ENCODE data around the gene CTLA4.

CTLA4 gene

GRCh38 chr2:203892207-203892606 is 24.6 kb downstream of the CTLA4 start:
- DNase-seq (ENCODE audit: low read depth): no peak

DNA sequence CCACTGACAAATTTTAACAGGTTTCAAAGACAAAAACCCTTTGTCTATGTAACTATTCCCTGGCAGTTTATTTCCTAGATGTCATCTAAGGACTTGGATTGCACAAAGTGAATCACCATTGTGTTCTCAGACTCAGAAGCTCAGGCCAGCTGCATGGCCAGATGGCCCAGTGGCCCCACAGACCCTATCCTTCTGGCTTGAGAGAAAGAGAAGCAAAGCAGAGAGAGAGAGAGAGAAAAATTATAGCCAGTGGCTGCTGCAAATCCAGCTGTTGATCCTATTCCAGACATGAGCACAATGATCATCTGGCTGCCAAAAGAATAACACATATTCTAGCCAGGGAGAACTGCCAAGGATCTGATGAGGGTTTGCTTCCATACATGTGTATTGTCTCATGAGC is 25.8 kb downstream of the CTLA4 start:
- DNase-seq (ENCODE audit: low read depth): peak; percentile 21

DNA sequence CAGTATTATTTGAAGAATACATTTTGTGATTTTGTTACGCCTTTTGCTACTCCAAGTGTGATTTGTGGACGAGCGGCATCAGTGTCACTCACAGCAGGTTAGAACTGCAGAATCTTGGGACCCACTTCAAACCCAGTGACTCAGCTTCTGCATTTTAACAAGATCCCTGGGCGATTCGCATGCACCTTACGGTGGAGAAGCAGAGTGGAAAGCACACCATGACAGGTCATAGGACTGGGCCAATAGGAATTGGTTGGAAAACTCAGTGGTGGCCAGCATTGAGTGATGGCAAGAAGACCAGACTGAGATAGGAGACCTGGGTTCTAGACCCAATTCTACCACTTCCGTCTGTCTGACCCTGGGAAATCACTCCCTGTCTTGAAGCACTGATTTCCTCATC is 26.3 kb downstream of the CTLA4 start:
- no peak for DNase-seq (ENCODE audit: low read depth)

DNA sequence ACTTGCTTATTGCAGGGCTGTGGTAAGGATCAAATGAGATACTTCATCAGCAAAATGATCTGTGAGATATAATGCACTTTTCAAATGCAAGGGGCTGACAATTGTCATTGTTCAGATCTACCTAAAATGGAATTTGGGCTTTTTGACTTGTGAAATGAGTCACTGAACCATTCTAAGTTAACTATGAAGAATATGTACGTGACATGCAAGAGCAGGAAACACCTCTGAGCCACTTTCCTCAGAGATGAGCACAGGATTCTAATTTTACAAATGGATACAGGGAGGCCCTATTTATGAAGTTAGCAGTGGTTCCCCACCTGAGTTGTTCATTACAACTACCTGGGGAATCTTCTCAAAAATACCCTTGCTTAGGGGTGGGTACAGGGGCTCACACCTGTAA is 26.7 kb downstream of the CTLA4 start:
- no peak for DNase-seq (ENCODE audit: low read depth)

DNA sequence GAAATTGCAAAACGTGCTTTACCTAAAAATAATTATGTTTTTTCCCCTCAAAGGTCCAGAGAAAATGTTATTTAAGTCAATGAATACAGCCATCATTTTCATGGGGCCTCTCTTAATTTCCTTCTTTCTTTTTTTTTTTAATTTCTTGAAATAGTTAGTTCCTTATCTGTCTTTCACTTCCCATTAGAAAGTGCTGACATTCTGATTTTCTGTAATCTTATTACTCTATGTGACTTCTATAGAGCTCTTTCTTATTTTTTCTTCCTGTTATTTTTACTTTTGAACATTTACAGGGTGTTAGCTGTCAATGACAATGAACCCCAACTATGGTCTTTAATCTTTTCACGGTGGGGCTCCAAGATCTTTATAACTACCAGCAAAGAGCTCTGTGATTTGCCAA is 30.0 kb downstream of the CTLA4 start:
- DNase-seq (ENCODE audit: low read depth): no peak

DNA sequence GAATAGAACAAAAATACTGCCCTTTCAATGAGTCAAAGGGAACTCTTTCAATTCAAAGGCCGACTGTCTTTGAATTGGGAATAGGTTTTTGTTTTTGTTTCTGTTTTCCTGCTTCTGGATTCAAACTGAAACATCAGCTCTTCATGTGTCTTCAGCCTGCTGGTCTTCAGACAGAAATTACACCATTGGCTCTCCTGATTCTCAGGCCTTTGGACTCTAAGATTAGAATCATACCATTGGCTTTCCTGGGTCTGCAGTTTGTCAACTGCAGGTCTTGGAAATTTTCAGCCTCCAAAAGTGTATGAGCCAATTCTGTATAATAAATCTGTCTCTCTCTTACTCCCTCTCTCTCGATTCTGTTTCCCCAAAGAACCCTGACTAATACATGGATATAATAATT is 31.1 kb downstream of the CTLA4 start:
- DNase-seq (ENCODE audit: low read depth): no peak

- peak; percentile 36 for DNase-seq (ENCODE audit: low read depth)
These were observed 32.7 kb downstream of the CTLA4 start for GRCh38 chr2:203900253-203900652.

GRCh38 chr2:203904022-203904421 is 36.5 kb downstream of the CTLA4 start:
- DNase-seq (ENCODE audit: low read depth): peak; percentile 32

DNA sequence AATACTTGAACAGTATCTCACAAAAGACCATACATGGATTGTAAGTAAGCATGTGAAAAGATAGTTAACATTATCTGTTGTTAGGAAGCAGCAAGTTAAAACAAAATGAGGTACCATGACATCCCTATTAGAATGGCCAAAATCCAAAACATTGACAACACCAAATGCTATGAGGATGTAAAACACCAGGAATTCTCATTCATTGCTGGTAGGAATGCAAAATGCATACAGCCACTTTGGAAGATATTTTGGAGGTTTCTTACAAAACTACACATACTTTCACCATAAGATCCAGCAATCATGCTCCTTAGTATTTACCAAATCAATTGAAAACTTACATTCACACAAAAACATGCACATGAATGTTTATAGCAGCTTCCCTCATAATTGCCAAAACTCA is 38.1 kb downstream of the CTLA4 start:
- no peak for DNase-seq (ENCODE audit: low read depth)

GRCh38 chr2:203908066-203908796 is 40.7 kb downstream of the CTLA4 start:
- DNase-seq (ENCODE audit: low read depth): no peak

DNA sequence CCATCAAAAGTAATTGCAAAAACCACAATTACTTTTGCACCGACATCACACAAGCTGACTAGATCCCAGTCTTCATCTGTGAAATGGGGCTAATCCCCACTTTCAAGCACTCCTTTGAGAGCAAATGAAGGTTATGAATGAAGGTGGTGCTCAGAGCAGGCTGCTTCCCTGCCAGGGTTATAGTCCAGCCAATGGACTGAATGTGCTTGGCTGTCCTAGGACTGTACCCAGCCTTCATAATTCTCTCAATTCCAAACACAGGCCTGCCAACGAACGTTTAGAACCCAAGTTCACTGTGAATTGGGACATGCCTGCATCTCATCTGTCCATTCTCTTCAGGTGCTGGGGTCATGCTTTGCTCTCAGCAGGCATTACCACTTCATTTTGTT is 41.2 kb downstream of the CTLA4 start:
- no peak for DNase-seq (ENCODE audit: low read depth)

DNA sequence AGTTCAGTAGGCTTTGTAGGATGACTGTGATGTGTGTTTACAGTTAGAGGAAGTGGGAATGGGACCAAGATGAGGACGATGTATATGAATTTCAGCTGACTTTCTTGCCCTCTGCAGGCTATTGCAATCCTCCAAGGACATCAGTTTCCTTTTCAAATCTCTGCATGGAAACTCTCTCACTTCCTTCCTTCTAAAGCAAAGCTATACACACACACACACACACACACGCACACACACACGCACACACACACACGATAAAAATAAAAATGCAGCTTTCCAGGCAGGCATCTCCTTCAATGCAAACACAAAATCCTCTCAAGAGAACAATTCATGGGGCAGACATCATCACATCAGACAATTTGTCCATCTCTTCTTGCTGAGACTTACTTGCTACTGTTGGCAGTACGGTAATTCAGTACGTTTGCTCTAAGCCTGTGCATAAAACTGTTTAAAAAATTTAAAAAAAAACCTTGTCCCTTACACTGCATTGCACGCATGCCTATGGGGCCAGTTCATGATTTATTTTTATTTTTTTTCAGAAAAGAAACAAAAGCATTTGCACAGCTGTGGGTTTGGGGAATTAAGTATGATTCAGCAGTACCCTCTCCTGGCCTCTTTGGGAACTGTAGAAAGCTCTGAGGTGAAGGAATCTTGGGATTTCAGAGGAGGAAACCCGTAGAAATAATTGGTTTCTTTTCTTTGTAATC is 41.8 kb downstream of the CTLA4 start:
- DNase-seq (ENCODE audit: low read depth): peak; percentile 66

DNA sequence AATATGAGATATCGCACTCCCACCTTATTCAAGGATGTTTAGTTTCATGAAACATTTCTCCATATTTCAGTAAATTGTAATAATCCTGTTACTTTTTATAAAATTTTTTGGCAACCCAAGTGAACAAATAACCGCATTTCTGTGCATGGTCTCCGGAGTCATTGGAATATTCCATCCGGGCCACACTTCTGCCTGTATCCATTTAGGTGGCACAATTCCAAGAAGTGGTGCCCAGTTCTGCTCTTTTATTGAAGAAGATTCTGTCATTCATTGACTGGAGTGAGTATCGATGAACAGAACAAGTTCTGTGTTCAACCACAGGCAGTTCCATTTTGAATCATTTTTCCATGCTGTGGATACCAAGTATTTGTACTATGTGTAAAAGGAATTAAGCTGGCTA is 42.4 kb downstream of the CTLA4 start:
- DNase-seq (ENCODE audit: low read depth): no peak

GRCh38 chr2:203913947-203914346 is 46.4 kb downstream of the CTLA4 start:
- DNase-seq (ENCODE audit: low read depth): no peak

GRCh38 chr2:203914546-203915182 is 47.1 kb downstream of the CTLA4 start:
- no peak for DNase-seq (ENCODE audit: low read depth)

- DNase-seq (ENCODE audit: low read depth): no peak
These were observed 47.7 kb downstream of the CTLA4 start for GRCh38 chr2:203915256-203915655.

- no peak for DNase-seq (ENCODE audit: low read depth)
These were observed 49.2 kb downstream of the CTLA4 start for GRCh38 chr2:203916756-203917155.

DNA sequence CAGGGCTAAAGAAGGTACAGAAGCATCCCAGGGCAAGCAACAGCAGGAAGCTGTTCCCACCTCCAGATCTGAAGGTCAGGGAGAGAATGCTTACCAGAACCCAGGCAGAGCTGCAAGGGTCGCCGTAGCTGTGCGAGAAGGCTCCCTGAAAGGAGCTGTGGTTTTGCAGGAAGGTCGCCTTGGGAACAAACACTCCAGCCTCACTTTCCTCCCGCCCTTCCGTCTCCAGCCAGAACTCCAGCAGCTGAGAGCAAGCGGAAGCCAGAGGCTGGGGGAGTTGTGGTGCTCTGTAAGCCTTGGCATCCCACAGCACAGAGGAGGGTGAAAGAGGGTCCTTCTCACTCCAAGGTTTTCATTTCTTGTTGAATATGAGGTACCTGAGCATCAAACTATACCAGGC is 50.7 kb downstream of the CTLA4 start:
- no peak for DNase-seq (ENCODE audit: low read depth)

- no peak for DNase-seq (ENCODE audit: low read depth)
These were observed 51.3 kb downstream of the CTLA4 start for GRCh38 chr2:203918839-203919238.

All from stromal cell of bone marrow (primary cell).